Measurements from ENCODE around the gene KRT23. TPM values are rescaled to one million over a fixed set of nuclear protein-coding genes. Genes with fewer than 3 reads are reported as not detected.

KRT23 gene
- total and polyA plus RNA-seq, 2 of the 4 experiments (the other 2 are of a cell fraction) = 0.36 to 0.39 TPM

- TF ChIP-seq CTCF (conservative IDR thresholded peaks at IDR 0.05; ENCODE audit: low read depth, low read length) (no peak), ELK1 (IDR thresholded peaks at IDR 0.05; ENCODE audit: borderline replicate concordance, low read depth, low read length) (no peak), RCOR1 (IDR thresholded peaks at IDR 0.05; ENCODE audit: insufficient replicate concordance, low read length) (no peak), POLR2A (IDR thresholded peaks at IDR 0.05; ENCODE audit: low read depth, low read length) (no peak), FOS (IDR thresholded peaks at IDR 0.05; ENCODE audit: low read depth, low read length) (no peak)
Measured at GRCh38 chr17:40949418-40949817, 12.0 kb upstream of the KRT23 start (continued).

All from IMR-90 (cell line).